Activated CD8-positive, alpha-beta T cell treated with anti-CD3 and anti-CD28 coated beads for 36 hours (primary cell): ENCODE results near the gene CCDC102A. TPM values are rescaled to one million over a fixed set of nuclear protein-coding genes. Genes with fewer than 3 reads are reported as not detected.

Experiments
- ATAC-seq: fragments of 200-7000 bp; cut with Tn5 transposase; one replicate; pipeline ENCODE4 v1.10.0; 2021; ENCODE audit warnings: mild to moderate bottlenecking, moderate library complexity
- CTCF ChIA-PET: fragments of 350-600 bp; sonication (Branson Sonifier 250); formaldehyde crosslinking; loops from one replicate; lab custom pipeline; 2021; ENCODE audit warnings: antibody characterized with exemption; lab: Charles Lee
- POLR2A ChIA-PET: fragments of 350-600 bp; sonication (Branson Sonifier 250); formaldehyde crosslinking; loops from one replicate; lab custom pipeline; 2021; ENCODE audit warnings: antibody characterized with exemption; lab: Charles Lee
- DNase-seq: peaks from one replicate; pipeline ENCODE4 v3.0.0-alpha.2; 2020
- H3K27ac Mint-ChIP-seq: one replicate; pipeline ENCODE4 v1.8.0; 2021; ENCODE audit warnings: mild to moderate bottlenecking, mixed read lengths
- H3K27me3 Mint-ChIP-seq: one replicate; pipeline ENCODE4 v1.8.0; 2021; ENCODE audit warnings: mixed read lengths
- H3K36me3 Mint-ChIP-seq: one replicate; pipeline ENCODE4 v1.8.0; 2021; ENCODE audit warnings: low read depth, mixed read lengths
- H3K4me1 Mint-ChIP-seq: one replicate; pipeline ENCODE4 v1.8.0; 2021; ENCODE audit warnings: low read depth, mixed read lengths
- H3K4me3 Mint-ChIP-seq: one replicate; pipeline ENCODE4 v1.8.0; 2021; ENCODE audit warnings: mild to moderate bottlenecking, moderate library complexity, mixed read lengths
- H3K9me3 Mint-ChIP-seq: one replicate; pipeline ENCODE4 v1.8.0; 2021; ENCODE audit warnings: mixed read lengths
- intact Hi-C: fragments of 100-400 bp; cut with micrococcal nuclease; formaldehyde crosslinking; loops from one replicate; pipeline ENCODE4 v1.10.0; 2022
- total RNA-seq, 2 experiments: library from RNA; stranded (reverse); gene quantifications; one replicate each; pipeline ENCODE4 v1.2.3, GENCODE V29; 2021
- TF ChIP-seq, protein P1 (sequence below): fragments of 200-600 bp; IDR thresholded peaks from one replicate; pipeline ENCODE4 v1.8.0; 2022; ENCODE audit warnings: antibody characterized with exemption, mild to moderate bottlenecking

Gene CCDC102A
- total RNA-seq, 2 experiments from 2014 or later, result 7.1 to 7.9 TPM

DNA sequence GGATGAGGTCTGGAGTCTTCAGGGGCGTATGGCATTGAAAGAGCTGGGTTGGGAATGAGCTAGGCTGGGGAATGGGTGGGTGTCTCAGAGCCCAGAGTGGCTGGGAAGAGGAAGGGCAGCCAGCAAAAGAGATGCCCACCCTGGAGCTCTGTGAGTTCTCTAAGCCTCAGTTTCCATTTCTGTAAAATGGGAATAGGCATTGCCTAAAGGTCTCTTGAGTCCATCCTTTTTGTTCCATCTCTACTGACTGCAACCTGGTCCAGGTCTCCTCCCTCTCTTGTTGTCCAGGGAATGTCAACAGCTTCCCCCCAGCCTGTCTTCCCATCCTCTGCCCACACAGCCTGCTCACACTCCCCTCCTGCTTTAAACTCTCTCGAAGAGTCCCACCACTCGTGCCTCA lies 19.6 kb downstream of the CCDC102A start:
- Mint-ChIP-seq H3K36me3 (peaks cover 2% of the 10 kb centered on the region), H3K4me1 (peaks cover 4% of the 10 kb centered on the region), H3K27ac (no peak overlapping the region), H3K27me3 (no peaks in the 10 kb centered on the region), H3K4me3 (no peak overlapping the region), H3K9me3 (no peaks in the 10 kb centered on the region)
- ChIA-PET CTCF (interaction anchor here (1.5 to 5.8 kb wide), 5 partner anchors 30 to 216 kb away, joined by 4 to 76 read pairs (median 60); partner anchors contain the start of genes DOK4 and POLR2C), POLR2A (interaction anchor here (1.5 kb wide), 1 partner anchor 14 kb away, joined by 3 read pairs; no protein-coding TSS in a partner anchor)
- no peak for ATAC-seq
- no peak for DNase-seq
- TF ChIP-seq, protein P1, sequence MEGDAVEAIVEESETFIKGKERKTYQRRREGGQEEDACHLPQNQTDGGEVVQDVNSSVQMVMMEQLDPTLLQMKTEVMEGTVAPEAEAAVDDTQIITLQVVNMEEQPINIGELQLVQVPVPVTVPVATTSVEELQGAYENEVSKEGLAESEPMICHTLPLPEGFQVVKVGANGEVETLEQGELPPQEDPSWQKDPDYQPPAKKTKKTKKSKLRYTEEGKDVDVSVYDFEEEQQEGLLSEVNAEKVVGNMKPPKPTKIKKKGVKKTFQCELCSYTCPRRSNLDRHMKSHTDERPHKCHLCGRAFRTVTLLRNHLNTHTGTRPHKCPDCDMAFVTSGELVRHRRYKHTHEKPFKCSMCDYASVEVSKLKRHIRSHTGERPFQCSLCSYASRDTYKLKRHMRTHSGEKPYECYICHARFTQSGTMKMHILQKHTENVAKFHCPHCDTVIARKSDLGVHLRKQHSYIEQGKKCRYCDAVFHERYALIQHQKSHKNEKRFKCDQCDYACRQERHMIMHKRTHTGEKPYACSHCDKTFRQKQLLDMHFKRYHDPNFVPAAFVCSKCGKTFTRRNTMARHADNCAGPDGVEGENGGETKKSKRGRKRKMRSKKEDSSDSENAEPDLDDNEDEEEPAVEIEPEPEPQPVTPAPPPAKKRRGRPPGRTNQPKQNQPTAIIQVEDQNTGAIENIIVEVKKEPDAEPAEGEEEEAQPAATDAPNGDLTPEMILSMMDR, result no peak
- intact Hi-C loops, result loop anchor here (10.0 kb wide), 1 partner anchor 212 kb away; no protein-coding TSS in a partner anchor

DNA sequence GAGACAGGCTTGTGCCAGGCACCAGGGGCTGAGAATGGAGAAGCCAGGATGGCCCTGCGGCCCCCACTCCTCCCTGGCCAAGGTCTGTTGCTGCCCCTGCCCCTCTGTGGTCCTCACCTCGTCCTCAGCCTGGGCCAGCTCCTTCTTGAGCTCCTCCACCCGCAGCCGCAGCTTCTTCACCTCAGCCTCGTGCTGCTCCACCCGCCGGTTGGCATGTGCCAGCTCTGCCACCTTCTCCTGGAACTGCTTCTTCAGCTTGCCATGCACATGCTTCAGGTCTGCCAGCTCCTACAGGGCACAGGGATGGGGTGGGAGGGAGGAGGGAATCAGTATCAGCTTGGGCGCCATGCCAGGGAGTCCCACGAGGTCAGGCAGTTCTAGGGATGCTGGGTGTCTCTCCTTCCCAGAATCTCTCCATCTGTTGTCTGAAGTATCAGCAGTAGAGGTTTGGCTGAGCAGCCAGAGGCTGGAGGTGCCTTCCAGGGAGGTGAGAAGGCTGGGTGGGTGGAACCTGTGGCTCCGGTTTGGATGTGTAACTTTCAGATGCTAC lies 20.1 kb downstream of the CCDC102A start:
- Mint-ChIP-seq H3K4me1 (peaks cover 4% of the 10 kb centered on the region), H3K9me3 (no peaks in the 10 kb centered on the region), H3K4me3 (no peak overlapping the region), H3K27me3 (no peaks in the 10 kb centered on the region), H3K36me3 (peaks cover 2% of the 10 kb centered on the region), H3K27ac (no peak overlapping the region)
- intact Hi-C loops, result loop anchor here (10.0 kb wide), 1 partner anchor 211 kb away; no protein-coding TSS in a partner anchor
- ChIA-PET POLR2A (interaction anchor here (1.5 kb wide), 1 partner anchor 15 kb away, joined by 3 read pairs; no protein-coding TSS in a partner anchor), CTCF (interaction anchor here (1.5 to 5.8 kb wide), 4 partner anchors 30 to 215 kb away, joined by 4 to 76 read pairs (median 58); partner anchors contain the start of genes DOK4 and POLR2C)
- TF ChIP-seq, protein P1, result no peak
- ATAC-seq (no peak), DNase-seq (no peak)

DNA sequence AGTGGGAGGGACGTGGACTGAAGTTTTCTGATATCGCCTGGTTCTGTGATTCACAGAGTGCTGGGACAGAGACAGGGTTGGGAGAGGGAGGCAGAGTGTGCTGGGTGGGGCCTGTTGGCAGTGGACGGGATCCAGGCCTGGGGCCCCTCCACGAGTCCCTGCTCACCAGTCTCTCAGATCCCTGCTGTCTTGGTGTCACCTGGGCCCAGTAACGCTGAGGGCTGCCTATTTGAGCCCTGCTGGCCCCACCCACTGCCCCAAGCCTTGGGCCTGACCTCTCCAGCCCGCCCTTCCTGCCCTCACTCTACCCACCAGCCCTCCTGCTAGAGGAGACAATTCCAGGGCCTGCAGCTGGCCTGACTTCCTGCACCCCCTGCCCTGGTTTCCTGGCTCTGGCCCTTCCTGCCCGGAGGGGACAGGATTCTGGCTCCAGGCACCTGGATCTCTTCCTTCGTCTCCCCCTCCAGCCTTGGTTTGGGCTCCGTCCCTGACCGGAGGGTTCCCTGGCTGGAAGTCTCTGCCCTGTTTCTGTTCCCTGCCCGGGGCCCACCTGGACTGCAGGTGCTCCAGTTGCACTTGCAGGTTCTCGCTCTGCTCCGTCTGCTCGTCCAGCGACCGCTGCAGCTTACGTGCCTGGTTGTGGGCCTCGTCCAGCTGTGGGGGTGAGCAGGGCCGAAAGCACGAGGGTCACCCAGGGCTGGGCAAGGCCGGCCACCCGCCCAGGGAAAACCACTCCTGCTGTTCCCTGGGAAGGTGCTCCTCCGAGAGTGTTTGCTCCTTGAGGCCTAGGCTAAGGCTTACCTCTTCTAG lies 21.4 kb downstream of the CCDC102A start:
- DNase-seq, result no peak
- no peak overlapping the region for H3K27ac Mint-ChIP-seq
- H3K4me1 Mint-ChIP-seq, result peaks cover under 1% of the 10 kb centered on the region
- intact Hi-C loops, result loop anchor here (10.0 kb wide), 1 partner anchor 210 kb away; no protein-coding TSS in a partner anchor
- no peaks in the 10 kb centered on the region for H3K9me3 Mint-ChIP-seq
- ChIA-PET POLR2A (no interaction called here), CTCF (interaction anchor here (1.2 to 1.8 kb wide), 2 partner anchors 40 to 96 kb away, joined by 3 to 4 read pairs; no protein-coding TSS in a partner anchor)
- TF ChIP-seq, protein P1, result no peak
- no peaks in the 10 kb centered on the region for H3K27me3 Mint-ChIP-seq
- peaks cover 2% of the 10 kb centered on the region for H3K36me3 Mint-ChIP-seq
- ATAC-seq, result no peak
- H3K4me3 Mint-ChIP-seq, result no peak overlapping the region

DNA sequence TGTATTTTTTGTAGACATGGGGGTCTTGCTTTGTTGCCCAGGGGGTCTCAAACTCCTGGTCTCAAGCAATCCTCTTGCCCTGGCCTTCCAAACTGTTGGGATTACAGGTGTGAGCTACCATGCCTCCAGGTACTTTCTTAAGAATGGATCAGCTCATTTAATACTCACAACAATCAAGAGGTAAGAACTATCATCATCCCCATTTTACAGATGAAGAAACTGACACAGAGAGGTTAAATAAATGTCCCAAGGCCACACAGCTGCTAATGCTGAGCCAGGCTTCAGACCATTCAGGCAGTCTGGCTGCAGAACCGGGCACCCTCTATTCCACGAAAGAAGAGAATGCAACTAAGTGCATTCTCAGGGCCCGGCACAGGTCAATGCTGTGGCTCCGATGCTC lies 22.0 kb downstream of the CCDC102A start:
- ChIA-PET POLR2A (no interaction called here), CTCF (interaction anchor here (1.2 to 1.8 kb wide), 3 partner anchors 9 to 95 kb away, joined by 3 to 5 read pairs (median 4); no protein-coding TSS in a partner anchor)
- intact Hi-C loops, result loop anchor here (10.0 kb wide), 1 partner anchor 210 kb away; no protein-coding TSS in a partner anchor
- Mint-ChIP-seq H3K27ac (no peak overlapping the region), H3K27me3 (no peaks in the 10 kb centered on the region), H3K4me1 (no peaks in the 10 kb centered on the region), H3K36me3 (peaks cover 2% of the 10 kb centered on the region), H3K4me3 (no peak overlapping the region), H3K9me3 (no peaks in the 10 kb centered on the region)
- no peak for DNase-seq
- TF ChIP-seq, protein P1, result no peak
- ATAC-seq, result no peak
